Panc1 (cell line): ENCODE data around the gene ORC5. TPM values are rescaled to one million over a fixed set of nuclear protein-coding genes. Genes with fewer than 3 reads are reported as not detected.

Experiments
- ATAC-seq: fragments of 200-7000 bp; cut with Tn5 transposase; 2 replicates; pipeline ENCODE4 v1.9.1; 2020; ENCODE audit warnings: mild to moderate bottlenecking, moderate library complexity
- BruUV-seq: library from RNA; stranded (reverse); fragments of 400-500 nt; replicated peaks from 2 replicates; lab custom pipeline; 2021; lab: Mats Ljungman, UMichigan
- CTCF ChIA-PET: fragments of 300-600 bp; sonication (Branson Sonifier 250); formaldehyde crosslinking; loops from one replicate; lab custom pipeline; 2022; ENCODE audit warnings: antibody characterized with exemption; lab: Charles Lee
- POLR2A ChIA-PET: fragments of 300-600 bp; sonication (Branson Sonifier 250); formaldehyde crosslinking; loops from one replicate; lab custom pipeline; 2022; ENCODE audit warnings: antibody characterized with exemption; lab: Charles Lee
- DNase-seq: peaks from one replicate; pipeline ENCODE4 v3.0.0-alpha.2; 2010; ENCODE audit warnings: low read depth, low spot score
- H3K27ac ChIP-seq: 2 replicates; pipeline ENCODE4 v1.5.1; 2011; ENCODE audit warnings: mild to moderate bottlenecking, low read length, inconsistent platforms
- H3K27me3 ChIP-seq: fragments of 200-500 bp; sonication (Bioruptor generic); 2 replicates; pipeline ENCODE4 v1.6.0; 2014; ENCODE audit warnings: low read length, inconsistent platforms; ENCODE audit not compliant: control insufficient read depth, insufficient read depth
- H3K36me3 ChIP-seq: fragments of 200-500 bp; sonication (Bioruptor generic); 2 replicates; pipeline ENCODE4 v1.5.1; 2014; ENCODE audit warnings: inconsistent platforms, mild to moderate bottlenecking, low read length, moderate library complexity; ENCODE audit not compliant: control insufficient read depth, insufficient read depth
- H3K4me1 ChIP-seq: 2 replicates; pipeline ENCODE4 v1.5.1; 2011; ENCODE audit warnings: inconsistent platforms, mild to moderate bottlenecking, low read length, moderate library complexity; ENCODE audit not compliant: control insufficient read depth, insufficient read depth
- H3K4me3 ChIP-seq, 2 experiments: 2 replicates each; pipeline ENCODE4 v1.5.1; 2011 to 2012; ENCODE audit warnings: low read depth in 2 of 2, low read length in 2 of 2, mild to moderate bottlenecking in 2 of 2, inconsistent platforms in 1 of 2, moderate library complexity in 1 of 2
- H3K9me3 ChIP-seq: fragments of 200-500 bp; sonication (Bioruptor generic); 2 replicates; pipeline ENCODE4 v1.5.1; 2014; ENCODE audit warnings: low read depth, mild to moderate bottlenecking, inconsistent platforms, low read length, moderate library complexity; ENCODE audit not compliant: control insufficient read depth, insufficient read depth
- CTCF ChIP-seq: fragments of 450-650 bp; IDR thresholded peaks from 2 replicates; pipeline ENCODE4 v1.5.1; 2017; ENCODE audit warnings: mild to moderate bottlenecking
- POLR2AphosphoS5 ChIP-seq: IDR thresholded peaks from 2 replicates; pipeline ENCODE4 v1.6.1; 2012; ENCODE audit warnings: mild to moderate bottlenecking, low read depth, low read length, moderate library complexity
- SIN3A ChIP-seq: IDR thresholded peaks from 2 replicates; pipeline ENCODE4 v1.6.1; 2012; ENCODE audit warnings: low read depth, mild to moderate bottlenecking, low read length, moderate library complexity, borderline replicate concordance; ENCODE audit not compliant: insufficient read depth
- TCF7L2 ChIP-seq: IDR thresholded peaks from 2 replicates; pipeline ENCODE4 v1.6.1; 2011; ENCODE audit warnings: mild to moderate bottlenecking, low read depth, low read length, inconsistent platforms
- in situ Hi-C: cut with HindIII; loops from 2 replicates; pipeline ENCODE4 v1.10.0; 2016; ENCODE audit warnings: low sequenced_read_pairs, low pct_unique_long_range_greater_than_20kb
- intact Hi-C: fragments of 100-400 bp; cut with micrococcal nuclease; formaldehyde crosslinking; loops from one replicate; pipeline ENCODE4 v1.10.0; 2022; ENCODE audit not compliant: unreplicated experiment
- total RNA-seq: library from RNA; stranded (reverse); gene quantifications from one replicate; pipeline ENCODE4 v1.2.1, GENCODE V29; 2021; ENCODE audit not compliant: unreplicated experiment
- TF ChIP-seq, protein P1 (sequence below), 2 experiments: IDR thresholded peaks; 2 replicates each; pipeline ENCODE4 v1.6.1; 2011 to 2012; ENCODE audit warnings: low read depth in 2 of 2, control low read depth in 1 of 2, low read length in 1 of 2, mild to moderate bottlenecking in 1 of 2, moderate library complexity in 1 of 2; ENCODE audit not compliant: insufficient read depth in 1 of 2

Gene ORC5
- total RNA-seq, 1 experiment from 2014 or later: 24.6 TPM

- ATAC-seq (no peak), DNase-seq (no peak)
- Histone ChIP-seq H3K9me3 (no peaks in the 10 kb centered on the region), H3K36me3 (peaks cover 2% of the 10 kb centered on the region), H3K4me3 (no peak overlapping the region), H3K27ac (no peak overlapping the region), H3K4me1 (no peaks in the 10 kb centered on the region), H3K27me3 (no peaks in the 10 kb centered on the region)
- ChIA-PET POLR2A (interaction anchor here (0.6 kb wide), 1 partner anchor 97 kb away, joined by 6 read pairs; no protein-coding TSS in a partner anchor), CTCF (no interaction called here)
- no TSS peak for BruUV-seq
- in situ Hi-C loops: no loop called here
- intact Hi-C loops: no loop called here
- TF ChIP-seq CTCF (no peak), SIN3A (no peak), POLR2AphosphoS5 (no peak), TCF7L2 (no peak)
- TF ChIP-seq, protein P1, sequence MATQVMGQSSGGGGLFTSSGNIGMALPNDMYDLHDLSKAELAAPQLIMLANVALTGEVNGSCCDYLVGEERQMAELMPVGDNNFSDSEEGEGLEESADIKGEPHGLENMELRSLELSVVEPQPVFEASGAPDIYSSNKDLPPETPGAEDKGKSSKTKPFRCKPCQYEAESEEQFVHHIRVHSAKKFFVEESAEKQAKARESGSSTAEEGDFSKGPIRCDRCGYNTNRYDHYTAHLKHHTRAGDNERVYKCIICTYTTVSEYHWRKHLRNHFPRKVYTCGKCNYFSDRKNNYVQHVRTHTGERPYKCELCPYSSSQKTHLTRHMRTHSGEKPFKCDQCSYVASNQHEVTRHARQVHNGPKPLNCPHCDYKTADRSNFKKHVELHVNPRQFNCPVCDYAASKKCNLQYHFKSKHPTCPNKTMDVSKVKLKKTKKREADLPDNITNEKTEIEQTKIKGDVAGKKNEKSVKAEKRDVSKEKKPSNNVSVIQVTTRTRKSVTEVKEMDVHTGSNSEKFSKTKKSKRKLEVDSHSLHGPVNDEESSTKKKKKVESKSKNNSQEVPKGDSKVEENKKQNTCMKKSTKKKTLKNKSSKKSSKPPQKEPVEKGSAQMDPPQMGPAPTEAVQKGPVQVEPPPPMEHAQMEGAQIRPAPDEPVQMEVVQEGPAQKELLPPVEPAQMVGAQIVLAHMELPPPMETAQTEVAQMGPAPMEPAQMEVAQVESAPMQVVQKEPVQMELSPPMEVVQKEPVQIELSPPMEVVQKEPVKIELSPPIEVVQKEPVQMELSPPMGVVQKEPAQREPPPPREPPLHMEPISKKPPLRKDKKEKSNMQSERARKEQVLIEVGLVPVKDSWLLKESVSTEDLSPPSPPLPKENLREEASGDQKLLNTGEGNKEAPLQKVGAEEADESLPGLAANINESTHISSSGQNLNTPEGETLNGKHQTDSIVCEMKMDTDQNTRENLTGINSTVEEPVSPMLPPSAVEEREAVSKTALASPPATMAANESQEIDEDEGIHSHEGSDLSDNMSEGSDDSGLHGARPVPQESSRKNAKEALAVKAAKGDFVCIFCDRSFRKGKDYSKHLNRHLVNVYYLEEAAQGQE (IDR thresholded peaks at IDR 0.05; ENCODE audit: insufficient read depth in 1 of 2, low read depth in 2 of 2, low read length in 1 of 2): no peak
Observed at GRCh38 chr7:104126411-104126841, 81.4 kb downstream of the ORC5 start.

DNA sequence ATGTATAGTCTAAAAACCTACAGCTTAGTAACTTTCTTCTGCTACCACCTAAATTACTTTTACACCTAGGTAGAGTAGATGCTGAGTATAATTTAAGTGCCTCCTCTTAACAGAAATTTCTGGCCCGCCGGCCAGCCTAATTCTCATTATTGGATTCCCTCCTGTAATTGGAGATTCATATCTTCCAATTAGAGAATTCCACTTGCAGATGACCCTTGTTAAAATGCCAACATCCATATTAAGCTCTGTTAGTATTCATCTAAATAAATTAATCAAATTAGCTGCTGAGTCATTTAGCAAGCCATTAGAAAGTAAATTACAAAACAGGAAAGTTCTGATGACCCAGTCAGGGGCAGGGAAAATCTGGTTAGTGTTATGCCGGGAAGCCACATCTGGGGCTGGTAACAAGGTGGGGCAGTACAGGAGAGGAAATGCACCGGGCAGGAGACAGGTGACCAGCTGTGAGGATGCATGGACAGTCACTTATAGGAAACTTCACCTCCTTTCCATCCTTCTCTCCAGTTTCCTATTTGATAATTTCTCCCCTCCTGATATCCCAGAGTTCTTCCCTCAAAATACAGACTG is 82.8 kb downstream of the ORC5 start:
- Histone ChIP-seq H3K4me3 (no peak overlapping the region), H3K4me1 (no peaks in the 10 kb centered on the region), H3K27ac (no peak overlapping the region), H3K9me3 (no peaks in the 10 kb centered on the region), H3K36me3 (peaks cover 2% of the 10 kb centered on the region), H3K27me3 (no peaks in the 10 kb centered on the region)
- TF ChIP-seq SIN3A: no peak
- TF ChIP-seq CTCF: no peak
- TF ChIP-seq, protein P1 (IDR thresholded peaks at IDR 0.05; ENCODE audit: insufficient read depth in 1 of 2, low read depth in 2 of 2, low read length in 1 of 2): no peak
- TF ChIP-seq POLR2AphosphoS5: no peak
- no peak for TF ChIP-seq TCF7L2
- CTCF ChIA-PET: no interaction called here
- no TSS peak for BruUV-seq
- POLR2A ChIA-PET: no interaction called here
- in situ Hi-C loops (no loop called here), intact Hi-C loops (no loop called here)
- DNase-seq (no peak), ATAC-seq (no peak)
